Skin epidermis (tissue), 12 donors: ENCODE data around the gene RABL6.
"Not testable (repeated sequence)": the region's sequence is repeated elsewhere in the genome, so short reads cannot be mapped to it uniquely, and the experiment has no call there.

Experiments
- H3K27ac ChIP-seq, 21 experiments: fragments of 200-600 bp; sonication (generic) in 11 of 21; one replicate each; pipeline ENCODE4 v1.5.0; 2020; ENCODE audit warnings: mild to moderate bottlenecking in 3 of 21, inconsistent platforms in 2 of 21, moderate library complexity in 2 of 21
- H3K4me3 ChIP-seq, 7 experiments: fragments of 200-600 bp; sonication (generic) in 2 of 7; one replicate each; pipeline ENCODE4 v1.5.0; 2020; ENCODE audit warnings: inconsistent platforms in 2 of 7, mild to moderate bottlenecking in 2 of 7, moderate library complexity in 1 of 7

RABL6 gene

GRCh38 chr9:136792321-136793085 is 15.2 kb upstream of the RABL6 start:
- Histone ChIP-seq H3K4me3 (peak overlapping the region in 2 of 7 experiments; percentile 55 to 74), H3K27ac (peak overlapping the region in 11 of 21 experiments; percentile 94 to 99 (median 98))

- no peak overlapping the region for H3K4me3 ChIP-seq
- H3K27ac ChIP-seq, result no peak overlapping the region
Measured at GRCh38 chr9:136793086-136793946, 14.4 kb upstream of the RABL6 start.

GRCh38 chr9:136794281-136794999 is 13.3 kb upstream of the RABL6 start:
- Histone ChIP-seq H3K4me3 (no peak overlapping the region), H3K27ac (no peak overlapping the region)

GRCh38 chr9:136795000-136795348 is 12.8 kb upstream of the RABL6 start:
- no peak overlapping the region for H3K4me3 ChIP-seq

GRCh38 chr9:136796238-136796774 is 11.4 kb upstream of the RABL6 start, which contains the start of gene CCDC183:
Gene CCDC183, plus strand, starts transcription at chr9:136796338. Its CDS starts 60 bp downstream, at chr9:136796398.
- Histone ChIP-seq H3K27ac (no peak within 1 kb of the TSS), H3K4me3 (no peak within 1 kb of the TSS)

More at GRCh38 chr9:136795000-136795348, 12.8 kb upstream of the RABL6 start:
- H3K27ac ChIP-seq, result no peak overlapping the region

- H3K4me3 ChIP-seq, H3K27ac ChIP-seq: not testable (repeated sequence)
Measured at GRCh38 chr9:136796775-136797347, 10.9 kb upstream of the RABL6 start.

- Histone ChIP-seq H3K27ac (no peak overlapping the region), H3K4me3 (no peak overlapping the region)
Measured at GRCh38 chr9:136798708-136799078, 9.1 kb upstream of the RABL6 start.

GRCh38 chr9:136799079-136799853 is 8.5 kb upstream of the RABL6 start:
- peak overlapping the region in 1 of 21 experiments; percentile 17 for H3K27ac ChIP-seq
- peak overlapping the region in 5 of 7 experiments; percentile 14 to 31 (median 17) for H3K4me3 ChIP-seq

- H3K4me3 ChIP-seq, result peak overlapping the region in 6 of 7 experiments; percentile 2 to 31 (median 16)
- H3K27ac ChIP-seq, result peak overlapping the region in 4 of 21 experiments; percentile 15 to 53 (median 27)
Measured at GRCh38 chr9:136799854-136800657, 7.7 kb upstream of the RABL6 start.

- no peak overlapping the region for H3K27ac ChIP-seq
- H3K4me3 ChIP-seq, result no peak overlapping the region
Measured at GRCh38 chr9:136802321-136802720, 5.4 kb upstream of the RABL6 start.

- not testable (repeated sequence) for H3K27ac ChIP-seq, H3K4me3 ChIP-seq
Measured at GRCh38 chr9:136803009-136803550, 4.7 kb upstream of the RABL6 start.

GRCh38 chr9:136803551-136804508 is 3.9 kb upstream of the RABL6 start:
- H3K27ac ChIP-seq, result no peak overlapping the region
- H3K4me3 ChIP-seq, result no peak overlapping the region

- Histone ChIP-seq H3K4me3 (no peak overlapping the region), H3K27ac (no peak overlapping the region)
Measured at GRCh38 chr9:136804509-136805206, 3.1 kb upstream of the RABL6 start.

GRCh38 chr9:136805207-136805740 is 2.5 kb upstream of the RABL6 start:
- H3K27ac ChIP-seq, result no peak overlapping the region
- H3K4me3 ChIP-seq, result no peak overlapping the region

- no peak overlapping the region for H3K4me3 ChIP-seq
- H3K27ac ChIP-seq, result no peak overlapping the region
Measured at GRCh38 chr9:136806067-136806466, 1.7 kb upstream of the RABL6 start.
